GM12878 (cell line): Measurements from ENCODE around the gene ZNF451. TPM values are rescaled to one million over a fixed set of nuclear protein-coding genes. Genes with fewer than 3 reads are reported as not detected.

ENCODE experiments used
- ATAC-seq: fragments of 200-7000 bp; cut with Tn5 transposase; 3 replicates; pipeline ENCODE4 v1.9.1; 2020; ENCODE audit warnings: mild to moderate bottlenecking, moderate library complexity
- BruUV-seq: library from RNA; stranded (reverse); fragments of 400-500 nt; replicated peaks from 2 replicates; lab custom pipeline; 2021; lab: Mats Ljungman, UMichigan
- CTCF ChIA-PET: fragments of 300-600 bp; sonication (Branson Sonifier 250); formaldehyde crosslinking; extraction: SDS; loops from one replicate; lab custom pipeline; 2021; ENCODE audit warnings: inconsistent platforms; lab: Yijun Ruan, JAX
- POLR2A ChIA-PET: fragments of 350-600 bp; formaldehyde crosslinking; extraction: SDS; loops from one replicate; lab custom pipeline; 2021; ENCODE audit warnings: inconsistent platforms; lab: Charles Lee
- RAD21 ChIA-PET: fragments of 300-600 bp; sonication (Branson Sonifier 250); formaldehyde crosslinking; loops from one replicate; lab custom pipeline; 2023; ENCODE audit warnings: antibody characterized with exemption; ENCODE audit not compliant: unreplicated experiment; lab: Charles Lee
- SMC1A ChIA-PET: fragments of 300-600 bp; sonication (Branson Sonifier 250); formaldehyde crosslinking; loops from one replicate; lab custom pipeline; 2023; ENCODE audit not compliant: unreplicated experiment, uncharacterized antibody; lab: Charles Lee
- DNase-seq: peaks from one replicate; pipeline ENCODE4 v3.0.0-alpha.2; 2011; ENCODE audit warnings: low read depth, low spot score
- FAIRE-seq: peaks from 3 replicates; lab custom pipeline; 2011; peaks lifted over from hg19 to GRCh38; lab: Jason Lieb, UNC
- H2AFZ ChIP-seq: 2 replicates; pipeline ENCODE4 v1.6.0; 2011; ENCODE audit warnings: low read depth, low read length, control low read depth; ENCODE audit not compliant: control insufficient read depth
- H3K27ac ChIP-seq: 2 replicates; pipeline ENCODE4 v1.5.1; 2011; ENCODE audit warnings: control low read depth; ENCODE audit not compliant: control insufficient read depth, insufficient read depth
- H3K27me3 ChIP-seq, 2 experiments: replicated peaks in 1 of 2; 2 replicates each; pipeline versions ENCODE4 v1.6.0 to v1.6.1; 2011; ENCODE audit warnings: low read length in 1 of 2; ENCODE audit not compliant: control insufficient read depth in 2 of 2, insufficient read depth in 2 of 2
- H3K36me3 ChIP-seq, 2 experiments: 2 replicates each; pipeline ENCODE4 v1.5.1; 2011; ENCODE audit warnings: low read length in 1 of 2; ENCODE audit not compliant: control insufficient read depth in 2 of 2, insufficient read depth in 2 of 2
- H3K4me1 ChIP-seq: 2 replicates; pipeline ENCODE4 v1.6.1; 2011; ENCODE audit warnings: mild to moderate bottlenecking, low read length, moderate library complexity, mixed read lengths; ENCODE audit not compliant: control insufficient read depth, insufficient read depth
- H3K4me2 ChIP-seq: 2 replicates; pipeline ENCODE4 v1.6.0; 2011; ENCODE audit warnings: control low read depth; ENCODE audit not compliant: control insufficient read depth, insufficient read depth
- H3K4me3 ChIP-seq: fragments of 200-600 bp; sonication (generic); 2 replicates; pipeline ENCODE4 v1.5.1; 2016
- H3K79me2 ChIP-seq: 2 replicates; pipeline ENCODE4 v1.6.0; 2011; ENCODE audit warnings: low read length; ENCODE audit not compliant: control insufficient read depth, insufficient read depth
- H3K9ac ChIP-seq: 2 replicates; pipeline ENCODE4 v1.8.0; 2011; ENCODE audit warnings: low read length, control low read depth, mixed read lengths; ENCODE audit not compliant: control insufficient read depth, insufficient read depth
- H3K9me3 ChIP-seq: replicated peaks from 3 replicates; pipeline ENCODE4 v1.5.1; 2011; ENCODE audit warnings: mild to moderate bottlenecking, low read length; ENCODE audit not compliant: control insufficient read depth, insufficient read depth
- H4K20me1 ChIP-seq: 2 replicates; pipeline ENCODE4 v1.6.0; 2011; ENCODE audit not compliant: control insufficient read depth, insufficient read depth
- BACH1 ChIP-seq: fragments of 450-650 bp; IDR thresholded peaks from 2 replicates; pipeline ENCODE4 v1.6.1; 2017; ENCODE audit warnings: mild to moderate bottlenecking, borderline replicate concordance
- CHD1 ChIP-seq: IDR thresholded peaks from 2 replicates; pipeline ENCODE4 v1.6.1; 2012; ENCODE audit warnings: low read depth, low read length, improper control_type of control experiment
- CHD2 ChIP-seq: IDR thresholded peaks from 2 replicates; pipeline ENCODE4 v1.6.1; 2011; ENCODE audit warnings: low read depth, low read length, improper control_type of control experiment, borderline replicate concordance
- CREB1 ChIP-seq: IDR thresholded peaks from 2 replicates; pipeline ENCODE4 v1.6.1; 2012; ENCODE audit warnings: low read depth, mild to moderate bottlenecking, inconsistent platforms
- RBBP5 ChIP-seq: fragments of 200-600 bp; sonication (generic); conservative IDR thresholded peaks from 2 replicates; pipeline ENCODE4 v1.6.1; 2016
- SMAD1 ChIP-seq: fragments of 450-650 bp; IDR thresholded peaks from 2 replicates; pipeline ENCODE4 v1.6.1; 2018; ENCODE audit warnings: mild to moderate bottlenecking, low read depth; ENCODE audit not compliant: partially characterized antibody
- SMARCA5 ChIP-seq: fragments of 450-650 bp; IDR thresholded peaks from 2 replicates; pipeline ENCODE4 v1.6.1; 2017; ENCODE audit warnings: mild to moderate bottlenecking
- SREBF2 ChIP-seq: IDR thresholded peaks from 2 replicates; pipeline ENCODE4 v1.6.1; 2012; ENCODE audit warnings: mild to moderate bottlenecking, low read length
- TCF7 ChIP-seq: IDR thresholded peaks from 2 replicates; pipeline ENCODE4 v1.6.1; 2014; ENCODE audit warnings: antibody characterized with exemption, borderline replicate concordance
- WRNIP1 ChIP-seq: IDR thresholded peaks from 2 replicates; pipeline ENCODE4 v1.6.1; 2011; ENCODE audit warnings: low read depth, low read length, improper control_type of control experiment, borderline replicate concordance
- WGBS: methylation state at CpG from one replicate; pipeline ENCODE4 v1.1.6; 2016; ENCODE audit warnings: low lambda C conversion rate; ENCODE audit not compliant: insufficient replicate concordance, insufficient coverage; ENCODE audit errors: missing lambda C conversion rate; 5-methylcytosine and 5-hydroxymethylcytosine counted together
- in situ Hi-C: fragments of 300-500 bp; cut with MboI; formaldehyde crosslinking; loops from 9 replicates; pipeline ENCODE4 v1.14.3; 2018; ENCODE audit warnings: mixed read lengths
- intact Hi-C: fragments of 100-400 bp; cut with micrococcal nuclease; formaldehyde crosslinking; loops from one replicate; pipeline ENCODE4 v1.14.2; 2022; ENCODE audit not compliant: unreplicated experiment
- polyA plus RNA-seq, 11 experiments: library from polyadenylated mRNA; depleted of rRNA in 4 of 11; unstranded in 6 of 11; stranded (reverse) in 5 of 11; fragments of >200 nt; fragmentation: Nextera tagmentation in 4 of 11; fragmentation: Illumina TruSeq in 1 of 11; extraction: Ambion mirVana in 4 of 11; extraction: Trizol in 1 of 11; gene quantifications; 1 replicate in 1 of 11; 2 replicates in 10 of 11; pipeline versions ENCODE4 v1.2.1 to v1.2.3, GENCODE V29; 2011 to 2016; ENCODE audit warnings: inconsistent platforms in 2 of 11, missing spikeins in 2 of 11, low read depth in 1 of 11
- total RNA-seq, 4 experiments: library from RNA; depleted of rRNA in 3 of 4; stranded (reverse); fragments of >200 nt in 3 of 4; fragmentation: Illumina TruSeq in 1 of 4; extraction: Trizol in 1 of 4; gene quantifications; 2 replicates each; pipeline versions ENCODE4 v1.2.1 to v1.2.3, GENCODE V29; 2013 to 2021
- TF ChIP-seq, protein P1 (sequence below): IDR thresholded peaks from 2 replicates; pipeline ENCODE4 v1.6.1; 2011; ENCODE audit warnings: mild to moderate bottlenecking, low read depth, low read length, moderate library complexity; ENCODE audit not compliant: insufficient replicate concordance
- TF ChIP-seq, protein P2 (sequence below): IDR thresholded peaks from 2 replicates; pipeline ENCODE4 v1.6.1; 2011; ENCODE audit warnings: borderline replicate concordance, low read depth, mild to moderate bottlenecking, moderate library complexity, low read length; ENCODE audit not compliant: insufficient read depth, poor library complexity, severe bottlenecking
- TF ChIP-seq, protein P3 (sequence below): IDR thresholded peaks from 2 replicates; pipeline ENCODE4 v1.6.1; 2012; ENCODE audit warnings: low read depth, low read length, improper control_type of control experiment
- TF ChIP-seq, protein P4 (sequence below): fragments of 450-650 bp; IDR thresholded peaks from 2 replicates; pipeline ENCODE4 v1.6.1; 2018; ENCODE audit warnings: mild to moderate bottlenecking, low read depth, moderate library complexity; ENCODE audit not compliant: partially characterized antibody
- TF ChIP-seq, protein P5 (sequence below): IDR thresholded peaks from 2 replicates; pipeline ENCODE4 v1.6.1; 2012; ENCODE audit warnings: low read length, inconsistent platforms

ZNF451 gene
- total and polyA plus RNA-seq, 10 of the 15 experiments (the other 5 are each of a cell fraction or from before 2014, with no cell fraction given): 6.5 to 44.4 (median 23.8) TPM

DNA sequence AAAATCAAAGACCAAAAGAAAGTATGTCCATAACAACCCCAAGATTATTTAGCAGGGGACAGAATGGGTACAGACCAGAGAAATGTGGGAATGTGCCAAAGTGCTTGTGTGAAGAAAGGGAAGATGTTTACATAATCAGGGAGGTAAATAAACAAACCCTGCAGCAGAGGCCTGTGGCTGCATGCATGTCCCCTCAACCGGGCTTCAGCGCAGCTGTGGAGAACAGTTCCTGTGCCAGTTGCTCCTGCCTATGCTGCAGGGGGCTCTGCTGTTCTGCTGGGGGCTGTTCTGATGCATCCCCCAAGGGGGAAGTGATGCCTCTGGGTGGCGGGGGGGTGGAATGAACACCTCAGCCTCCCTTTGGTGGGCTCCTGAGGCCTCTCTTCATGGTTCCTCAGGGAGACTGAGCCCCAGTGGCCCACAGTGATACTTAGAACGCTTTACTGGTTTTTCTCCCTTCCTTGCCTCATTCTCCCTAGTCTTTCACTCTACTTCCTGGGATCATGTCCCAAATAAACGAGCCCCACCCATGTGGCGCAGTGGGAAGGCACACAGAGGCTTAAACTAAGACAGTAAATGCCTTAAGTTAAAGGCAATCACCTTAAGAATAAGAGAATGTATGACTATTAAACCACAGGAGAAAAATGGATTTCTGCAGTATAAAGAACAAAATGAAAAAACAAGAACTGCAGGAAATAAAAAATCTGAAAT lies 109.1 kb downstream of the ZNF451 start:
- no peaks in the 10 kb centered on the region; a peak in 1 of 4 replicates for H3K36me3 ChIP-seq
- H3K4me2 ChIP-seq: no peak overlapping the region
- H3K4me3 ChIP-seq: no peak overlapping the region
- CTCF ChIA-PET: interaction anchor here (1.5 kb wide), 1 partner anchor 13 kb away, joined by 5 read pairs; no protein-coding TSS in a partner anchor
- RAD21 ChIA-PET: interaction anchor here (1.2 kb wide), 1 partner anchor 8 kb away, joined by 3 read pairs; no protein-coding TSS in a partner anchor
- no peak for FAIRE-seq
- H4K20me1 ChIP-seq: no peaks in the 10 kb centered on the region
- no peaks in the 10 kb centered on the region for H3K79me2 ChIP-seq
- SMC1A ChIA-PET: interaction anchor here (0.5 to 1.0 kb wide), 5 partner anchors 8 to 207 kb away, joined by 3 to 6 read pairs (median 3); no protein-coding TSS in a partner anchor
- no peak overlapping the region for H3K9ac ChIP-seq
- POLR2A ChIA-PET: interaction anchor here (0.6 to 1.0 kb wide), 2 partner anchors 9 to 14 kb away, joined by 3 to 4 read pairs; no protein-coding TSS in a partner anchor
- H2AFZ ChIP-seq: no peak overlapping the region
- H3K27me3 ChIP-seq: no peaks in the 10 kb centered on the region
- BruUV-seq: no TSS peak
- H3K4me1 ChIP-seq: no peaks in the 10 kb centered on the region
- H3K9me3 ChIP-seq: no peaks in the 10 kb centered on the region
- 81% methylated on average over 6 of the region's 6 CpGs for WGBS
- no peak for DNase-seq
- intact Hi-C loops (no loop called here), in situ Hi-C loops (no loop called here)
- H3K27ac ChIP-seq: no peak overlapping the region
- ATAC-seq: peak; percentile 17; the same call in 1 of the 3 replicates
- no peak for TF ChIP-seq CREB1
- TF ChIP-seq, protein P1, sequence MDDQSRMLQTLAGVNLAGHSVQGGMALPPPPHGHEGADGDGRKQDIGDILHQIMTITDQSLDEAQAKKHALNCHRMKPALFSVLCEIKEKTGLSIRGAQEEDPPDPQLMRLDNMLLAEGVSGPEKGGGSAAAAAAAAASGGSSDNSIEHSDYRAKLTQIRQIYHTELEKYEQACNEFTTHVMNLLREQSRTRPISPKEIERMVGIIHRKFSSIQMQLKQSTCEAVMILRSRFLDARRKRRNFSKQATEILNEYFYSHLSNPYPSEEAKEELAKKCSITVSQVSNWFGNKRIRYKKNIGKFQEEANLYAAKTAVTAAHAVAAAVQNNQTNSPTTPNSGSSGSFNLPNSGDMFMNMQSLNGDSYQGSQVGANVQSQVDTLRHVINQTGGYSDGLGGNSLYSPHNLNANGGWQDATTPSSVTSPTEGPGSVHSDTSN: no peak
- TF ChIP-seq CHD2: no peak
- TF ChIP-seq SMARCA5: no peak
- TF ChIP-seq, protein P2, sequence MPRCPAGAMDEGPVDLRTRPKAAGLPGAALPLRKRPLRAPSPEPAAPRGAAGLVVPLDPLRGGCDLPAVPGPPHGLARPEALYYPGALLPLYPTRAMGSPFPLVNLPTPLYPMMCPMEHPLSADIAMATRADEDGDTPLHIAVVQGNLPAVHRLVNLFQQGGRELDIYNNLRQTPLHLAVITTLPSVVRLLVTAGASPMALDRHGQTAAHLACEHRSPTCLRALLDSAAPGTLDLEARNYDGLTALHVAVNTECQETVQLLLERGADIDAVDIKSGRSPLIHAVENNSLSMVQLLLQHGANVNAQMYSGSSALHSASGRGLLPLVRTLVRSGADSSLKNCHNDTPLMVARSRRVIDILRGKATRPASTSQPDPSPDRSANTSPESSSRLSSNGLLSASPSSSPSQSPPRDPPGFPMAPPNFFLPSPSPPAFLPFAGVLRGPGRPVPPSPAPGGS: no peak
- TF ChIP-seq SREBF2: no peak
- TF ChIP-seq, protein P3, sequence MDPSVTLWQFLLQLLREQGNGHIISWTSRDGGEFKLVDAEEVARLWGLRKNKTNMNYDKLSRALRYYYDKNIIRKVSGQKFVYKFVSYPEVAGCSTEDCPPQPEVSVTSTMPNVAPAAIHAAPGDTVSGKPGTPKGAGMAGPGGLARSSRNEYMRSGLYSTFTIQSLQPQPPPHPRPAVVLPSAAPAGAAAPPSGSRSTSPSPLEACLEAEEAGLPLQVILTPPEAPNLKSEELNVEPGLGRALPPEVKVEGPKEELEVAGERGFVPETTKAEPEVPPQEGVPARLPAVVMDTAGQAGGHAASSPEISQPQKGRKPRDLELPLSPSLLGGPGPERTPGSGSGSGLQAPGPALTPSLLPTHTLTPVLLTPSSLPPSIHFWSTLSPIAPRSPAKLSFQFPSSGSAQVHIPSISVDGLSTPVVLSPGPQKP: no peak
- TF ChIP-seq WRNIP1: no peak
- no peak for TF ChIP-seq RBBP5
- TF ChIP-seq SMAD1: no peak
- TF ChIP-seq BACH1: no peak
- TF ChIP-seq, protein P4, sequence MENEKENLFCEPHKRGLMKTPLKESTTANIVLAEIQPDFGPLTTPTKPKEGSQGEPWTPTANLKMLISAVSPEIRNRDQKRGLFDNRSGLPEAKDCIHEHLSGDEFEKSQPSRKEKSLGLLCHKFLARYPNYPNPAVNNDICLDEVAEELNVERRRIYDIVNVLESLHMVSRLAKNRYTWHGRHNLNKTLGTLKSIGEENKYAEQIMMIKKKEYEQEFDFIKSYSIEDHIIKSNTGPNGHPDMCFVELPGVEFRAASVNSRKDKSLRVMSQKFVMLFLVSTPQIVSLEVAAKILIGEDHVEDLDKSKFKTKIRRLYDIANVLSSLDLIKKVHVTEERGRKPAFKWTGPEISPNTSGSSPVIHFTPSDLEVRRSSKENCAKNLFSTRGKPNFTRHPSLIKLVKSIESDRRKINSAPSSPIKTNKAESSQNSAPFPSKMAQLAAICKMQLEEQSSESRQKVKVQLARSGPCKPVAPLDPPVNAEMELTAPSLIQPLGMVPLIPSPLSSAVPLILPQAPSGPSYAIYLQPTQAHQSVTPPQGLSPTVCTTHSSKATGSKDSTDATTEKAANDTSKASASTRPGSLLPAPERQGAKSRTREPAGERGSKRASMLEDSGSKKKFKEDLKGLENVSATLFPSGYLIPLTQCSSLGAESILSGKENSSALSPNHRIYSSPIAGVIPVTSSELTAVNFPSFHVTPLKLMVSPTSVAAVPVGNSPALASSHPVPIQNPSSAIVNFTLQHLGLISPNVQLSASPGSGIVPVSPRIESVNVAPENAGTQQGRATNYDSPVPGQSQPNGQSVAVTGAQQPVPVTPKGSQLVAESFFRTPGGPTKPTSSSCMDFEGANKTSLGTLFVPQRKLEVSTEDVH: no peak
- no peak for TF ChIP-seq TCF7
- TF ChIP-seq, protein P5, sequence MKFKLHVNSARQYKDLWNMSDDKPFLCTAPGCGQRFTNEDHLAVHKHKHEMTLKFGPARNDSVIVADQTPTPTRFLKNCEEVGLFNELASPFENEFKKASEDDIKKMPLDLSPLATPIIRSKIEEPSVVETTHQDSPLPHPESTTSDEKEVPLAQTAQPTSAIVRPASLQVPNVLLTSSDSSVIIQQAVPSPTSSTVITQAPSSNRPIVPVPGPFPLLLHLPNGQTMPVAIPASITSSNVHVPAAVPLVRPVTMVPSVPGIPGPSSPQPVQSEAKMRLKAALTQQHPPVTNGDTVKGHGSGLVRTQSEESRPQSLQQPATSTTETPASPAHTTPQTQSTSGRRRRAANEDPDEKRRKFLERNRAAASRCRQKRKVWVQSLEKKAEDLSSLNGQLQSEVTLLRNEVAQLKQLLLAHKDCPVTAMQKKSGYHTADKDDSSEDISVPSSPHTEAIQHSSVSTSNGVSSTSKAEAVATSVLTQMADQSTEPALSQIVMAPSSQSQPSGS: no peak
- no peak for TF ChIP-seq CHD1
